H1 (cell line): ENCODE results near the gene ELP4. TPM values are rescaled to one million over a fixed set of nuclear protein-coding genes. Genes with fewer than 3 reads are reported as not detected.

Experiments
- CTBP2 ChIP-seq: IDR thresholded peaks from 2 replicates; pipeline ENCODE4 v1.7.0; 2011; ENCODE audit warnings: borderline replicate concordance, mild to moderate bottlenecking, moderate library complexity, mixed read lengths, low read length; ENCODE audit not compliant: insufficient read depth, insufficient read length
- PHF8 ChIP-seq: fragments of 200-600 bp; sonication (generic); conservative IDR thresholded peaks from 2 replicates; pipeline ENCODE4 v1.7.1; 2012; ENCODE audit warnings: low read depth, mild to moderate bottlenecking, inconsistent platforms, low read length, moderate library complexity
- YY1 ChIP-seq: IDR thresholded peaks from 2 replicates; pipeline ENCODE4 v1.6.1; 2011; ENCODE audit warnings: low read depth, mild to moderate bottlenecking, low read length
- ZNF274 ChIP-seq: IDR thresholded peaks from 2 replicates; pipeline ENCODE4 v1.7.0; 2012; ENCODE audit warnings: low read length, borderline replicate concordance; ENCODE audit errors: extremely low read depth
- polyA plus RNA-seq, 7 experiments: library from polyadenylated mRNA; depleted of rRNA in 3 of 7; stranded (reverse) in 5 of 7; unstranded in 2 of 7; fragments of >200 nt in 5 of 7; fragments of 200-250 nt in 2 of 7; gene quantifications; 1 replicate in 5 of 7; 2 replicates in 1 of 7; 4 replicates in 1 of 7; pipeline versions ENCODE4 v1.2.1 to v1.2.3, GENCODE V29; 2011 to 2013; ENCODE audit warnings: missing spikeins in 2 of 7, mixed read lengths in 2 of 7
- total RNA-seq: library from RNA; stranded (reverse); fragmentation: NEBNext Ultra II Directional; extraction: Animal tissue kit (Norgen Biotek cat#: 25700); gene quantifications from 2 replicates; pipeline ENCODE4 v1.2.1, GENCODE V29; 2021

ELP4 gene
- total and polyA plus RNA-seq, 2 of the 8 experiments (the other 6 are each of a cell fraction or from before 2014, with no cell fraction given): 14.0 to 18.6 TPM

- TF ChIP-seq PHF8 (no peak), ZNF274 (no peak), YY1 (no peak), CTBP2 (no peak)
These were observed 210.7 kb downstream of the ELP4 start (continued) for GRCh38 chr11:31720225-31720624.
